H1 (cell line): ENCODE data around the gene MAGOH. TPM values are rescaled to one million over a fixed set of nuclear protein-coding genes. Genes with fewer than 3 reads are reported as not detected.
A peak's percentile ranks its signal among the peaks of the same experiment; 100 is the strongest.

Source experiments
- CTCF ChIA-PET: fragments of 300-600 bp; sonication (Branson Sonifier 250); formaldehyde crosslinking; loops from one replicate; lab custom pipeline; 2021; ENCODE audit not compliant: partially characterized antibody; lab: Charles Lee
- POLR2A ChIA-PET: fragments of 300-600 bp; sonication (Branson Sonifier 250); formaldehyde crosslinking; loops from one replicate; lab custom pipeline; 2021; ENCODE audit warnings: inconsistent platforms; ENCODE audit not compliant: partially characterized antibody; lab: Charles Lee
- DNase-seq, 2 experiments: peaks; one replicate each; pipeline versions ENCODE4 v3.0.0 to v3.0.0-alpha.2; 2010 to 2022; ENCODE audit warnings: low spot score in 2 of 2, low read depth in 1 of 2, mixed read lengths in 1 of 2
- FAIRE-seq: peaks from 2 replicates; lab custom pipeline; 2011; peaks lifted over from hg19 to GRCh38; lab: Jason Lieb, UNC
- H2AFZ ChIP-seq: 2 replicates; pipeline ENCODE4 v1.8.1; 2012; ENCODE audit warnings: low read length, inconsistent platforms
- H2AK5ac ChIP-seq: 2 replicates; pipeline ENCODE4 v1.6.1; 2013; ENCODE audit warnings: low read depth, low read length
- H2BK120ac ChIP-seq: replicated peaks from 2 replicates; pipeline ENCODE3; 2013; ENCODE audit warnings: low read depth, low read length, inconsistent platforms
- H2BK12ac ChIP-seq: 2 replicates; pipeline ENCODE4 v1.6.1; 2013; ENCODE audit warnings: low read depth, low read length
- H2BK15ac ChIP-seq: 2 replicates; pipeline ENCODE4 v1.6.1; 2013; ENCODE audit warnings: low read length
- H2BK20ac ChIP-seq: 2 replicates; pipeline ENCODE4 v1.6.1; 2013; ENCODE audit warnings: low read length
- H2BK5ac ChIP-seq: 2 replicates; pipeline ENCODE4 v1.6.1; 2013; ENCODE audit warnings: low read depth, low read length
- H3K14ac ChIP-seq: 2 replicates; pipeline ENCODE4 v1.6.1; 2013; ENCODE audit warnings: inconsistent platforms; ENCODE audit not compliant: insufficient read length
- H3K18ac ChIP-seq: 2 replicates; pipeline ENCODE4 v1.6.1; 2013; ENCODE audit warnings: low read length; ENCODE audit errors: extremely low read depth
- H3K23ac ChIP-seq: 2 replicates; pipeline ENCODE4 v1.6.1; 2013; ENCODE audit warnings: inconsistent platforms; ENCODE audit not compliant: insufficient read length
- H3K23me2 ChIP-seq: 2 replicates; pipeline ENCODE4 v1.6.1; 2013; ENCODE audit warnings: low read depth, low read length
- H3K27ac ChIP-seq: 2 replicates; pipeline ENCODE4 v1.6.1; 2011; ENCODE audit warnings: low read depth, low read length, inconsistent platforms
- H3K27me3 ChIP-seq, 4 experiments: replicated peaks in 1 of 4; 1 replicate in 1 of 4; 2 replicates in 3 of 4; pipeline versions ENCODE4 v1.6.1 to v1.8.1; 2011 to 2013; ENCODE audit warnings: low read length in 3 of 4, mild to moderate bottlenecking in 3 of 4, inconsistent platforms in 2 of 4, mixed read lengths in 2 of 4, moderate library complexity in 1 of 4; ENCODE audit not compliant: control insufficient read depth in 3 of 4, insufficient read depth in 3 of 4; ENCODE audit errors: extremely low read depth in 1 of 4
- H3K36me3 ChIP-seq, 4 experiments: 2 replicates each; pipeline versions ENCODE4 v1.6.1 to v1.8.1; 2011 to 2013; ENCODE audit warnings: mild to moderate bottlenecking in 4 of 4, low read length in 3 of 4, moderate library complexity in 2 of 4, control low read depth in 1 of 4, inconsistent platforms in 1 of 4; ENCODE audit not compliant: insufficient read depth in 4 of 4, control insufficient read depth in 2 of 4
- H3K4ac ChIP-seq: replicated peaks from 2 replicates; pipeline ENCODE3; 2013; ENCODE audit warnings: low read length, low read depth, mixed read lengths, inconsistent platforms; ENCODE audit not compliant: insufficient read length
- H3K4me1 ChIP-seq, 4 experiments: replicated peaks in 1 of 4; 1 replicate in 1 of 4; 2 replicates in 3 of 4; pipeline versions ENCODE4 v1.6.1 to v1.8.1; 2011 to 2013; ENCODE audit warnings: low read length in 3 of 4, inconsistent platforms in 2 of 4, mixed read lengths in 1 of 4; ENCODE audit not compliant: insufficient read depth in 4 of 4, control insufficient read depth in 3 of 4
- H3K4me2 ChIP-seq, 2 experiments: 2 replicates each; pipeline versions ENCODE4 v1.6.1 to v1.8.1; 2011 to 2013; ENCODE audit warnings: low read depth in 2 of 2, low read length in 2 of 2, control low read depth in 1 of 2, inconsistent platforms in 1 of 2, mild to moderate bottlenecking in 1 of 2; ENCODE audit not compliant: insufficient read depth in 1 of 2
- H3K4me3 ChIP-seq, 4 experiments: fragments of 200-600, 300-600 bp in 1 of 4; sonication (generic), shearing (Covaris generic), sonication (Bioruptor Twin) in 1 of 4; 2 replicates each; pipeline versions ENCODE4 v1.5.1 to v1.8.1; 2011 to 2016; ENCODE audit warnings: low read length in 4 of 4, low read depth in 3 of 4, control low read depth in 2 of 4, inconsistent platforms in 2 of 4, mild to moderate bottlenecking in 2 of 4, mixed read lengths in 1 of 4, moderate library complexity in 1 of 4; ENCODE audit not compliant: insufficient read depth in 2 of 4; ENCODE audit errors: extremely low read depth in 1 of 4
- H3K56ac ChIP-seq: replicated peaks from 2 replicates; pipeline ENCODE3; 2013; ENCODE audit warnings: low read depth, mild to moderate bottlenecking, mixed read lengths, low read length, inconsistent platforms; ENCODE audit not compliant: insufficient read length
- H3K79me1 ChIP-seq: 2 replicates; pipeline ENCODE4 v1.6.1; 2013; ENCODE audit warnings: low read depth, low read length, control low read depth
- H3K79me2 ChIP-seq, 2 experiments: 2 replicates each; pipeline versions ENCODE4 v1.6.1 to v1.8.1; 2012 to 2013; ENCODE audit warnings: low read length in 2 of 2, mild to moderate bottlenecking in 2 of 2, inconsistent platforms in 1 of 2; ENCODE audit not compliant: insufficient read depth in 2 of 2, control insufficient read depth in 1 of 2
- H3K9ac ChIP-seq, 4 experiments: replicated peaks in 1 of 4; 1 replicate in 1 of 4; 2 replicates in 3 of 4; pipeline versions ENCODE4 v1.6.1 to v1.8.1; 2011 to 2013; ENCODE audit warnings: low read depth in 3 of 4, low read length in 3 of 4, control low read depth in 2 of 4, mild to moderate bottlenecking in 2 of 4, moderate library complexity in 2 of 4, inconsistent platforms in 1 of 4; ENCODE audit errors: extremely low read depth in 1 of 4
- H3K9me3 ChIP-seq, 2 experiments: 2 replicates each; pipeline versions ENCODE4 v1.6.1 to v1.8.1; 2012 to 2013; ENCODE audit warnings: mild to moderate bottlenecking in 2 of 2, moderate library complexity in 2 of 2, control low read depth in 1 of 2, inconsistent platforms in 1 of 2, low read depth in 1 of 2, low read length in 1 of 2, mixed read lengths in 1 of 2; ENCODE audit not compliant: insufficient read depth in 2 of 2
- H4K20me1 ChIP-seq, 2 experiments: replicated peaks in 1 of 2; 2 replicates each; pipeline versions ENCODE3 to v1.8.1; 2011 to 2013; ENCODE audit warnings: inconsistent platforms in 2 of 2, low read length in 2 of 2, mild to moderate bottlenecking in 1 of 2; ENCODE audit not compliant: insufficient read depth in 2 of 2, control insufficient read depth in 1 of 2
- H4K5ac ChIP-seq: 2 replicates; pipeline ENCODE4 v1.6.1; 2013; ENCODE audit warnings: low read length, low read depth, mixed read lengths, inconsistent platforms; ENCODE audit not compliant: insufficient read length
- H4K8ac ChIP-seq: 2 replicates; pipeline ENCODE4 v1.8.0; 2013; ENCODE audit warnings: mild to moderate bottlenecking, moderate library complexity, low read length, inconsistent platforms; ENCODE audit not compliant: insufficient read depth; ENCODE audit errors: extremely low read depth
- H4K91ac ChIP-seq: replicated peaks from 2 replicates; pipeline ENCODE3; 2013; ENCODE audit warnings: low read length, mixed read lengths, inconsistent platforms; ENCODE audit not compliant: insufficient read length
- CHD2 ChIP-seq: IDR thresholded peaks from 2 replicates; pipeline ENCODE4 v1.6.1; 2012; ENCODE audit warnings: low read length, improper control_type of control experiment
- EP300 ChIP-seq, 2 experiments: IDR thresholded peaks; 1 replicate in 1 of 2; 2 replicates in 1 of 2; pipeline ENCODE4 v1.6.1; 2011 to 2012; ENCODE audit warnings: low read depth in 2 of 2, low read length in 2 of 2, mild to moderate bottlenecking in 2 of 2, borderline replicate concordance in 1 of 2, inconsistent platforms in 1 of 2, moderate library complexity in 1 of 2
- GTF2F1 ChIP-seq: IDR thresholded peaks from 2 replicates; pipeline ENCODE4 v1.6.1; 2012; ENCODE audit warnings: low read depth, low read length, improper control_type of control experiment, borderline replicate concordance
- JUND ChIP-seq: IDR thresholded peaks from 2 replicates; pipeline ENCODE4 v1.6.1; 2011; ENCODE audit warnings: mild to moderate bottlenecking, improper control_type of control experiment, low read length
- KDM1A ChIP-seq: fragments of 200-600, 300-600 bp; sonication (generic); IDR thresholded peaks from 2 replicates; pipeline ENCODE4 v1.7.1; 2016; ENCODE audit warnings: mild to moderate bottlenecking, low read length, borderline replicate concordance
- POU5F1 ChIP-seq: IDR thresholded peaks from 2 replicates; pipeline ENCODE4 v1.6.1; 2011; ENCODE audit warnings: low read depth, mild to moderate bottlenecking, low read length, moderate library complexity
- RAD21 ChIP-seq, 2 experiments: IDR thresholded peaks in 1 of 2; conservative IDR thresholded peaks in 1 of 2; 2 replicates each; pipeline ENCODE4 v1.6.1; 2011; ENCODE audit warnings: low read depth in 2 of 2, low read length in 2 of 2, improper control_type of control experiment in 1 of 2, inconsistent platforms in 1 of 2, mild to moderate bottlenecking in 1 of 2, moderate library complexity in 1 of 2
- WGBS, 2 experiments: shearing (Covaris generic) in 1 of 2; methylation state at CpG; one replicate each; pipeline versions ENCODE4 v1.1.6 to v1.1.7; 2013 to 2015; ENCODE audit warnings: low lambda C conversion rate in 2 of 2, mixed read lengths in 2 of 2, inconsistent platforms in 1 of 2, low coverage in 1 of 2, missing lambda C conversion rate in 1 of 2; ENCODE audit not compliant: insufficient replicate concordance in 2 of 2, insufficient coverage in 1 of 2, insufficient read length in 1 of 2; ENCODE audit errors: extremely low coverage in 1 of 2, missing lambda C conversion rate in 1 of 2; 5-methylcytosine and 5-hydroxymethylcytosine counted together
- polyA plus RNA-seq, 7 experiments: library from polyadenylated mRNA; depleted of rRNA in 3 of 7; stranded (reverse) in 5 of 7; unstranded in 2 of 7; fragments of >200 nt in 5 of 7; fragments of 200-250 nt in 2 of 7; gene quantifications; 1 replicate in 5 of 7; 2 replicates in 1 of 7; 4 replicates in 1 of 7; pipeline versions ENCODE4 v1.2.1 to v1.2.3, GENCODE V29; 2011 to 2013; ENCODE audit warnings: missing spikeins in 2 of 7, mixed read lengths in 2 of 7
- total RNA-seq: library from RNA; stranded (reverse); fragmentation: NEBNext Ultra II Directional; extraction: Animal tissue kit (Norgen Biotek cat#: 25700); gene quantifications from 2 replicates; pipeline ENCODE4 v1.2.1, GENCODE V29; 2021
- TF ChIP-seq, protein P1 (sequence below): IDR thresholded peaks from 2 replicates; pipeline ENCODE4 v1.6.1; 2012; ENCODE audit warnings: low read length, inconsistent platforms
- TF ChIP-seq, protein P2 (sequence below), 3 experiments: IDR thresholded peaks; 1 replicate in 2 of 3; 2 replicates in 1 of 3; pipeline versions ENCODE4 v1.5.1 to v1.6.1; 2011; ENCODE audit warnings: low read length in 3 of 3, mild to moderate bottlenecking in 3 of 3, inconsistent platforms in 2 of 3, low read depth in 1 of 3, moderate library complexity in 1 of 3; ENCODE audit not compliant: insufficient read depth in 1 of 3; ENCODE audit errors: control extremely low read depth in 1 of 3

Gene MAGOH
- total and polyA plus RNA-seq, 2 of the 8 experiments (the other 6 are each of a cell fraction or from before 2014, with no cell fraction given) = 46.9 to 74.3 TPM

DNA sequence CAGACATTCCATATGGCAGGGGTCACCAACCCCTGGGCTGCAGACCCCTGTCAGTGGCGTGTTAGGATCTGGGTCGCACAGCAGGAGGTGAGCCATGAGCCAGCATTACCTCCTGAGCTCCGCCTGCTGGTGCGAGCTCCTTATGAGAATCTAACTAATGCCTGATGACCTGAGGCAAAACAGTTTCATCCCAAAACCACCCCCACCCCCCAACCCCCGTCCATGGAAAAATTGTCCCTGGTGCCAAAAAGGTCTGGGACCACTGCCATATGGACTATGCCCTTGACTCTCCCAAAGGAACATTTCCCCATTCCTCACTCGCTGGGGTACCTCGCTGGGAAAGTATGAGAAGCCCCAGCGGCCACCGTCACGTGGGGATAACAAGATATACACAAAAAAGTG is 48.1 kb downstream of the MAGOH start:
- 76% methylated on average over 10 of the region's 10 CpGs; no CpG with 5 or more reads in 1 of the 2 experiments for WGBS, 2 experiments
- no peaks in the 10 kb centered on the region for H4K20me1 ChIP-seq
- FAIRE-seq = no peak
- H3K14ac ChIP-seq = no peak overlapping the region
- no peak overlapping the region for H3K4ac ChIP-seq
- no peak overlapping the region for H2BK20ac ChIP-seq
- H3K18ac ChIP-seq = no peak overlapping the region
- H3K79me2 ChIP-seq = no peaks in the 10 kb centered on the region
- ChIA-PET POLR2A (no interaction called here), CTCF (interaction anchor here (0.7 to 2.0 kb wide), 7 partner anchors 9 to 288 kb away, joined by 3 to 6 read pairs (median 3); no protein-coding TSS in a partner anchor)
- no peaks in the 10 kb centered on the region for H3K79me1 ChIP-seq
- no peak overlapping the region for H4K5ac ChIP-seq
- no peak overlapping the region for H3K4me3 ChIP-seq
- no peak overlapping the region for H3K27ac ChIP-seq
- H4K8ac ChIP-seq = no peak overlapping the region
- DNase-seq = no peak
- no peaks in the 10 kb centered on the region for H3K4me1 ChIP-seq
- H2BK120ac ChIP-seq = no peak overlapping the region
- H2AFZ ChIP-seq = no peak overlapping the region
- no peaks in the 10 kb centered on the region for H3K23me2 ChIP-seq
- TF ChIP-seq GTF2F1 (no peak), EP300 (IDR thresholded peaks at IDR 0.05; ENCODE audit: borderline replicate concordance in 1 of 2, low read depth in 2 of 2, low read length in 2 of 2) (no peak), RAD21 (IDR thresholded peaks at IDR 0.05 in 1 of 2, conservative IDR thresholded peaks at IDR 0.05 in 1 of 2; ENCODE audit: low read depth in 2 of 2, low read length in 2 of 2) (peak in 1 of 2 experiments; percentile 24; a peak in 1 of 4 replicates), CHD2 (no peak), POU5F1 (no peak), JUND (no peak), KDM1A (no peak)
- TF ChIP-seq, protein P1, sequence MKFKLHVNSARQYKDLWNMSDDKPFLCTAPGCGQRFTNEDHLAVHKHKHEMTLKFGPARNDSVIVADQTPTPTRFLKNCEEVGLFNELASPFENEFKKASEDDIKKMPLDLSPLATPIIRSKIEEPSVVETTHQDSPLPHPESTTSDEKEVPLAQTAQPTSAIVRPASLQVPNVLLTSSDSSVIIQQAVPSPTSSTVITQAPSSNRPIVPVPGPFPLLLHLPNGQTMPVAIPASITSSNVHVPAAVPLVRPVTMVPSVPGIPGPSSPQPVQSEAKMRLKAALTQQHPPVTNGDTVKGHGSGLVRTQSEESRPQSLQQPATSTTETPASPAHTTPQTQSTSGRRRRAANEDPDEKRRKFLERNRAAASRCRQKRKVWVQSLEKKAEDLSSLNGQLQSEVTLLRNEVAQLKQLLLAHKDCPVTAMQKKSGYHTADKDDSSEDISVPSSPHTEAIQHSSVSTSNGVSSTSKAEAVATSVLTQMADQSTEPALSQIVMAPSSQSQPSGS = no peak
- TF ChIP-seq, protein P2, sequence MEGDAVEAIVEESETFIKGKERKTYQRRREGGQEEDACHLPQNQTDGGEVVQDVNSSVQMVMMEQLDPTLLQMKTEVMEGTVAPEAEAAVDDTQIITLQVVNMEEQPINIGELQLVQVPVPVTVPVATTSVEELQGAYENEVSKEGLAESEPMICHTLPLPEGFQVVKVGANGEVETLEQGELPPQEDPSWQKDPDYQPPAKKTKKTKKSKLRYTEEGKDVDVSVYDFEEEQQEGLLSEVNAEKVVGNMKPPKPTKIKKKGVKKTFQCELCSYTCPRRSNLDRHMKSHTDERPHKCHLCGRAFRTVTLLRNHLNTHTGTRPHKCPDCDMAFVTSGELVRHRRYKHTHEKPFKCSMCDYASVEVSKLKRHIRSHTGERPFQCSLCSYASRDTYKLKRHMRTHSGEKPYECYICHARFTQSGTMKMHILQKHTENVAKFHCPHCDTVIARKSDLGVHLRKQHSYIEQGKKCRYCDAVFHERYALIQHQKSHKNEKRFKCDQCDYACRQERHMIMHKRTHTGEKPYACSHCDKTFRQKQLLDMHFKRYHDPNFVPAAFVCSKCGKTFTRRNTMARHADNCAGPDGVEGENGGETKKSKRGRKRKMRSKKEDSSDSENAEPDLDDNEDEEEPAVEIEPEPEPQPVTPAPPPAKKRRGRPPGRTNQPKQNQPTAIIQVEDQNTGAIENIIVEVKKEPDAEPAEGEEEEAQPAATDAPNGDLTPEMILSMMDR (IDR thresholded peaks at IDR 0.05; ENCODE audit: control extremely low read depth in 1 of 3, insufficient read depth in 1 of 3, low read depth in 1 of 3, low read length in 3 of 3) = peak in 2 of 3 experiments; percentile 19 to 20; a peak in 2 of 4 replicates
- H3K27me3 ChIP-seq = no peaks in the 10 kb centered on the region; a peak in 1 of 7 replicates
- H2BK12ac ChIP-seq = no peak overlapping the region
- H3K36me3 ChIP-seq = no peaks in the 10 kb centered on the region
- no peak overlapping the region for H2BK5ac ChIP-seq
- no peak overlapping the region for H3K9ac ChIP-seq
- no peaks in the 10 kb centered on the region for H3K9me3 ChIP-seq
- H3K23ac ChIP-seq = no peak overlapping the region
- no peak overlapping the region for H3K4me2 ChIP-seq
- H2AK5ac ChIP-seq = no peak overlapping the region
- no peak overlapping the region for H4K91ac ChIP-seq
- H2BK15ac ChIP-seq = no peak overlapping the region
- no peak overlapping the region for H3K56ac ChIP-seq
